ENCODE results near the gene MAST4.

DNA sequence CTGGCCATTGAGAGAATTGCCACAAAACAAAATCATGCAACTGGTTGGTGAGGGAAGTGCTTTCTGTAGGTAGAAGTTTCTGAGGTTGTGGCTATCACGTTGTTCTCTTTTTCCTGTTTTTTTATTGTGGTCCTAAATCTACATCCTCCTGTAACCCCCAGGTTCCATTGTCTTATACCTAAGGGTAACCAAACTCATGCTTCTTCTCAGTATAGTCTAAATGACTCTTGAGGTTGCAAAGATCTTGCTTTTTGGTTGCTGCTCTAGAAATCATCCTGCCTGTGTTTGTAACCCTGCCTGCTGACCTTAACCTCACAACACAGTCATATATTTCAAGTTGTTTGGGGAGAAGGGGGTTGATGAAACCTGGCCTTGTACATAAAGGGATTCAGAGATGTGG is 327.3 kb downstream of the MAST4 start:
- TF ChIP-seq POLR2A (IDR thresholded peaks at IDR 0.05; ENCODE audit: low read depth, low read length) (no peak), TAF1 (IDR thresholded peaks at IDR 0.05; ENCODE audit: borderline replicate concordance, low read depth, low read length) (no peak)

Measured in GM12892 (cell line).